HepG2 (cell line): ENCODE measurements around the gene HSPA1B. TPM values are rescaled to one million over a fixed set of nuclear protein-coding genes. Genes with fewer than 3 reads are reported as not detected.

Experiments used
- CENPT ChIP-seq: sonication (generic); formaldehyde crosslinking; IDR thresholded peaks from 2 replicates; pipeline ENCODE4 v1.8.0; 2022; ENCODE audit warnings: low read depth, mild to moderate bottlenecking, moderate library complexity, missing genetic modification reagents
- HHEX ChIP-seq: IDR thresholded peaks from 2 replicates; pipeline ENCODE4 v1.6.1; 2016; ENCODE audit warnings: control low read depth
- HMGA1 ChIP-seq: sonication (generic); formaldehyde crosslinking; conservative IDR thresholded peaks from 2 replicates; pipeline ENCODE4 v1.4.0; 2020; ENCODE audit warnings: missing genetic modification reagents
- MAFF ChIP-seq: IDR thresholded peaks from 2 replicates; pipeline ENCODE4 v1.6.1; 2011; ENCODE audit warnings: low read depth, low read length, improper control_type of control experiment
- SP1 ChIP-seq, 2 experiments: fragments of 450-650 bp in 1 of 2; sonication (generic) in 1 of 2; formaldehyde crosslinking in 1 of 2; IDR thresholded peaks; 2 replicates each; pipeline versions ENCODE4 v1.4.0 to v1.6.1; 2016 to 2020; ENCODE audit warnings: missing genetic modification reagents in 1 of 2
- SP140L ChIP-seq: sonication (generic); formaldehyde crosslinking; IDR thresholded peaks from 2 replicates; pipeline ENCODE4 v1.4.0; 2020; ENCODE audit warnings: missing genetic modification reagents, borderline replicate concordance
- THAP11 ChIP-seq: IDR thresholded peaks from 2 replicates; pipeline ENCODE4 v1.6.1; 2016; ENCODE audit warnings: missing biosample characterization, missing genetic modification reagents
- ZC3H13 ChIP-seq: sonication (generic); formaldehyde crosslinking; IDR thresholded peaks from 2 replicates; pipeline ENCODE4 v1.8.1; 2023; ENCODE audit warnings: mild to moderate bottlenecking, missing genetic modification reagents, moderate library complexity
- ZNF274 ChIP-seq: sonication (generic); formaldehyde crosslinking; IDR thresholded peaks from 2 replicates; pipeline ENCODE4 v1.5.1; 2020; ENCODE audit warnings: mild to moderate bottlenecking, missing genetic modification reagents
- ZNF282 ChIP-seq: fragments of 450-650 bp; IDR thresholded peaks from 2 replicates; pipeline ENCODE4 v1.6.1; 2018; ENCODE audit not compliant: partially characterized antibody
- ZNF33A ChIP-seq: sonication (generic); formaldehyde crosslinking; IDR thresholded peaks from 2 replicates; pipeline ENCODE4 v1.5.1; 2020; ENCODE audit warnings: missing genetic modification reagents, mild to moderate bottlenecking, moderate library complexity, borderline replicate concordance
- ZNF569 ChIP-seq: sonication (generic); formaldehyde crosslinking; IDR thresholded peaks from 2 replicates; pipeline ENCODE4 v1.5.0; 2020; ENCODE audit warnings: mild to moderate bottlenecking, missing genetic modification reagents, moderate library complexity, borderline replicate concordance
- ZNF709 ChIP-seq: sonication (generic); formaldehyde crosslinking; IDR thresholded peaks from 2 replicates; pipeline ENCODE4 v1.5.0; 2020; ENCODE audit warnings: mild to moderate bottlenecking, missing genetic modification reagents
- ZSCAN30 ChIP-seq: sonication (generic); formaldehyde crosslinking; IDR thresholded peaks from 2 replicates; pipeline ENCODE4 v1.5.0; 2020; ENCODE audit warnings: mild to moderate bottlenecking, missing genetic modification reagents
- polyA plus RNA-seq, 8 experiments: library from polyadenylated mRNA; depleted of rRNA in 3 of 8; stranded (reverse) in 7 of 8; unstranded in 1 of 8; fragments of >200 nt; fragmentation: Illumina TruSeq in 4 of 8; extraction: Trizol in 4 of 8; gene quantifications; 2 replicates each; pipeline versions ENCODE4 v1.2.1 to v1.2.3, GENCODE V29; 2011 to 2016; ENCODE audit warnings: low read depth in 4 of 8, missing spikeins in 1 of 8, mixed read lengths in 1 of 8; ENCODE audit not compliant: insufficient read depth in 1 of 8
- total RNA-seq, 5 experiments: library from RNA; depleted of rRNA; stranded (reverse); fragments of >200 nt; fragmentation: Illumina TruSeq; extraction: Trizol; gene quantifications; 2 replicates each; pipeline ENCODE4 v1.2.3, GENCODE V29; 2016; ENCODE audit warnings: low read depth in 1 of 5
- TF ChIP-seq, protein P1 (sequence below): sonication (generic); formaldehyde crosslinking; IDR thresholded peaks from 2 replicates; pipeline ENCODE4 v1.4.0; 2020; ENCODE audit warnings: missing genetic modification reagents
- TF ChIP-seq, protein P2 (sequence below): sonication (generic); formaldehyde crosslinking; IDR thresholded peaks from 2 replicates; pipeline ENCODE4 v1.4.0; 2020; ENCODE audit warnings: low read depth, mild to moderate bottlenecking, missing genetic modification reagents
- TF ChIP-seq, protein P3 (sequence below): sonication (generic); formaldehyde crosslinking; IDR thresholded peaks from 2 replicates; pipeline ENCODE4 v1.5.1; 2020; ENCODE audit warnings: mild to moderate bottlenecking, missing genetic modification reagents, moderate library complexity
- TF ChIP-seq, protein P4 (sequence below): sonication (generic); formaldehyde crosslinking; IDR thresholded peaks from 2 replicates; pipeline ENCODE4 v1.5.1; 2020; ENCODE audit warnings: missing genetic modification reagents, mild to moderate bottlenecking, borderline replicate concordance

The HSPA1B gene
- total and polyA plus RNA-seq, 2 of the 13 experiments (the other 11 are each of a cell fraction or from before 2014, with no cell fraction given), result 26.0 to 186 TPM

DNA sequence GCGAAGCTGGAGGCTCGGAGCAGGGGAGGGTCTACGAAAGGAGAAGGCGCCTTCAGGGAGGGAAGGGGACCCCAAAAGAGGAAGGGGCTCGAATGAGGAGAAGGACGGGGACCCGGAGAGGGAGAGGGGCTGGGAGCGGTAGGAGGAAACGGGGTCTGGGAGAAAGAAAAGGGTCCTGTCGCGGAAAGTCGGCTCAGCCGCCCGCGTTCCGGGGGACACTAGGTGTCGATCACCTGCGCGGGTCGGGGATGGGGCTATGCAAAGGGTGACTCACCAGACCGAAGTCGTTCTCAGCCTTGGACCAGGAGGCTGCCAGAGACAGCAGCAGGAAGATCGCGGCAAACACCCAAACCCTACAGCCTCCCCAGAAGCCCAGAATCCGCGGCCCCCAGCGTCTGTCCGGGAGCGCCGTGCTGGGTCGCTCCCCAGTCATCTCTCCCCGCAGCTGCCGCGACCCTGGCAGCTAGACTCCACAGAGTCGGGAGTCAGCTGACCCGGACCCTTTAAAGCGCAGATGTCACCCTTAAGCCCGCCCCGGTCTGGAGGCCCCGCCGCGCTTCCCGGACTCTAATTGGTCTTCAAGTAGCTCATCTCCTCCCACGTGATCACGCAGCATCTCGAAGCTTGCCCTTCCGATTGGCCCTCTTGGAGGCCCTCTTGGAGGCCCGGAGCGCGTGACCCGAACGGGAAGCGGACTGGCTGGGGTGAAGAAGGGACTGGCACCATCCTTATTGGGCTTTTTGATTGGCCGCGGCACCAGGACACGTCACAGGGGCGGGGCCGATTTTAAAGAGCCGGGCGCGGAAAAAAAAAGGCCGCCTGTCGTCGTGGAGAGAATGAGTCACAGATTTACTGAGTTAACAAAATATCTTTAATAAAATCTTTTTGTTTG lies 35.1 kb downstream of the HSPA1B start, which contains the start of gene NEU1 (continued):
- TF ChIP-seq SP140L (CRISPR knock-in tag) (no peak; the same call in 1 of the 2 replicates), SP1 (IDR thresholded peaks at IDR 0.05) (no peak), SP1 (CRISPR knock-in tag; IDR thresholded peaks at IDR 0.05) (peak; percentile 86), HHEX (CRISPR knock-in tag) (0 out of 2 replicates have a peak, but pooled peaks have one; percentile 3), ZC3H13 (CRISPR knock-in tag) (0 out of 2 replicates have a peak, but pooled peaks have one; percentile 20), ZNF33A (CRISPR knock-in tag) (peak; percentile 85; the same call in 1 of the 2 replicates), ZNF709 (no peak), CENPT (CRISPR knock-in tag) (no peak), HMGA1 (CRISPR knock-in tag) (no peak), MAFF (no peak), ZNF569 (CRISPR knock-in tag) (no peak; the same call in 1 of the 2 replicates), ZNF282 (no peak), ZSCAN30 (CRISPR knock-in tag) (no peak), THAP11 (CRISPR knock-in tag) (peak; percentile 90), ZNF274 (CRISPR knock-in tag) (peak; percentile 78; the same call in 1 of the 2 replicates)
- TF ChIP-seq, protein P1, sequence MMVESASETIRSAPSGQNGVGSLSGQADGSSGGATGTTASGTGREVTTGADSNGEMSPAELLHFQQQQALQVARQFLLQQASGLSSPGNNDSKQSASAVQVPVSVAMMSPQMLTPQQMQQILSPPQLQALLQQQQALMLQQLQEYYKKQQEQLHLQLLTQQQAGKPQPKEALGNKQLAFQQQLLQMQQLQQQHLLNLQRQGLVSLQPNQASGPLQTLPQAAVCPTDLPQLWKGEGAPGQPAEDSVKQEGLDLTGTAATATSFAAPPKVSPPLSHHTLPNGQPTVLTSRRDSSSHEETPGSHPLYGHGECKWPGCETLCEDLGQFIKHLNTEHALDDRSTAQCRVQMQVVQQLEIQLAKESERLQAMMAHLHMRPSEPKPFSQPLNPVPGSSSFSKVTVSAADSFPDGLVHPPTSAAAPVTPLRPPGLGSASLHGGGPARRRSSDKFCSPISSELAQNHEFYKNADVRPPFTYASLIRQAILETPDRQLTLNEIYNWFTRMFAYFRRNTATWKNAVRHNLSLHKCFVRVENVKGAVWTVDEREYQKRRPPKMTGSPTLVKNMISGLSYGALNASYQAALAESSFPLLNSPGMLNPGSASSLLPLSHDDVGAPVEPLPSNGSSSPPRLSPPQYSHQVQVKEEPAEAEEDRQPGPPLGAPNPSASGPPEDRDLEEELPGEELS (CRISPR knock-in tag), result peak; percentile 48; the same call in 1 of the 2 replicates
- TF ChIP-seq, protein P2, sequence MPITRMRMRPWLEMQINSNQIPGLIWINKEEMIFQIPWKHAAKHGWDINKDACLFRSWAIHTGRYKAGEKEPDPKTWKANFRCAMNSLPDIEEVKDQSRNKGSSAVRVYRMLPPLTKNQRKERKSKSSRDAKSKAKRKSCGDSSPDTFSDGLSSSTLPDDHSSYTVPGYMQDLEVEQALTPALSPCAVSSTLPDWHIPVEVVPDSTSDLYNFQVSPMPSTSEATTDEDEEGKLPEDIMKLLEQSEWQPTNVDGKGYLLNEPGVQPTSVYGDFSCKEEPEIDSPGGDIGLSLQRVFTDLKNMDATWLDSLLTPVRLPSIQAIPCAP, result no peak
- TF ChIP-seq, protein P3, sequence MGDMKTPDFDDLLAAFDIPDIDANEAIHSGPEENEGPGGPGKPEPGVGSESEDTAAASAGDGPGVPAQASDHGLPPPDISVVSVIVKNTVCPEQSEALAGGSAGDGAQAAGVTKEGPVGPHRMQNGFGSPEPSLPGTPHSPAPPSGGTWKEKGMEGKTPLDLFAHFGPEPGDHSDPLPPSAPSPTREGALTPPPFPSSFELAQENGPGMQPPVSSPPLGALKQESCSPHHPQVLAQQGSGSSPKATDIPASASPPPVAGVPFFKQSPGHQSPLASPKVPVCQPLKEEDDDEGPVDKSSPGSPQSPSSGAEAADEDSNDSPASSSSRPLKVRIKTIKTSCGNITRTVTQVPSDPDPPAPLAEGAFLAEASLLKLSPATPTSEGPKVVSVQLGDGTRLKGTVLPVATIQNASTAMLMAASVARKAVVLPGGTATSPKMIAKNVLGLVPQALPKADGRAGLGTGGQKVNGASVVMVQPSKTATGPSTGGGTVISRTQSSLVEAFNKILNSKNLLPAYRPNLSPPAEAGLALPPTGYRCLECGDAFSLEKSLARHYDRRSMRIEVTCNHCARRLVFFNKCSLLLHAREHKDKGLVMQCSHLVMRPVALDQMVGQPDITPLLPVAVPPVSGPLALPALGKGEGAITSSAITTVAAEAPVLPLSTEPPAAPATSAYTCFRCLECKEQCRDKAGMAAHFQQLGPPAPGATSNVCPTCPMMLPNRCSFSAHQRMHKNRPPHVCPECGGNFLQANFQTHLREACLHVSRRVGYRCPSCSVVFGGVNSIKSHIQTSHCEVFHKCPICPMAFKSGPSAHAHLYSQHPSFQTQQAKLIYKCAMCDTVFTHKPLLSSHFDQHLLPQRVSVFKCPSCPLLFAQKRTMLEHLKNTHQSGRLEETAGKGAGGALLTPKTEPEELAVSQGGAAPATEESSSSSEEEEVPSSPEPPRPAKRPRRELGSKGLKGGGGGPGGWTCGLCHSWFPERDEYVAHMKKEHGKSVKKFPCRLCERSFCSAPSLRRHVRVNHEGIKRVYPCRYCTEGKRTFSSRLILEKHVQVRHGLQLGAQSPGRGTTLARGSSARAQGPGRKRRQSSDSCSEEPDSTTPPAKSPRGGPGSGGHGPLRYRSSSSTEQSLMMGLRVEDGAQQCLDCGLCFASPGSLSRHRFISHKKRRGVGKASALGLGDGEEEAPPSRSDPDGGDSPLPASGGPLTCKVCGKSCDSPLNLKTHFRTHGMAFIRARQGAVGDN, result peak; percentile 72
- TF ChIP-seq, protein P4, sequence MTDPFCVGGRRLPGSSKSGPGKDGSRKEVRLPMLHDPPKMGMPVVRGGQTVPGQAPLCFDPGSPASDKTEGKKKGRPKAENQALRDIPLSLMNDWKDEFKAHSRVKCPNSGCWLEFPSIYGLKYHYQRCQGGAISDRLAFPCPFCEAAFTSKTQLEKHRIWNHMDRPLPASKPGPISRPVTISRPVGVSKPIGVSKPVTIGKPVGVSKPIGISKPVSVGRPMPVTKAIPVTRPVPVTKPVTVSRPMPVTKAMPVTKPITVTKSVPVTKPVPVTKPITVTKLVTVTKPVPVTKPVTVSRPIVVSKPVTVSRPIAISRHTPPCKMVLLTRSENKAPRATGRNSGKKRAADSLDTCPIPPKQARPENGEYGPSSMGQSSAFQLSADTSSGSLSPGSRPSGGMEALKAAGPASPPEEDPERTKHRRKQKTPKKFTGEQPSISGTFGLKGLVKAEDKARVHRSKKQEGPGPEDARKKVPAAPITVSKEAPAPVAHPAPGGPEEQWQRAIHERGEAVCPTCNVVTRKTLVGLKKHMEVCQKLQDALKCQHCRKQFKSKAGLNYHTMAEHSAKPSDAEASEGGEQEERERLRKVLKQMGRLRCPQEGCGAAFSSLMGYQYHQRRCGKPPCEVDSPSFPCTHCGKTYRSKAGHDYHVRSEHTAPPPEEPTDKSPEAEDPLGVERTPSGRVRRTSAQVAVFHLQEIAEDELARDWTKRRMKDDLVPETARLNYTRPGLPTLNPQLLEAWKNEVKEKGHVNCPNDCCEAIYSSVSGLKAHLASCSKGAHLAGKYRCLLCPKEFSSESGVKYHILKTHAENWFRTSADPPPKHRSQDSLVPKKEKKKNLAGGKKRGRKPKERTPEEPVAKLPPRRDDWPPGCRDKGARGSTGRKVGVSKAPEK, result no peak
